Middle frontal gyrus (tissue), 1 donor: Measurements from ENCODE around the gene NEMP1.
"Not testable (repeated sequence)": the region's sequence is repeated elsewhere in the genome, so short reads cannot be mapped to it uniquely, and the experiment has no call there.

Experiments
- DNase-seq: peaks from one replicate; pipeline ENCODE4 v3.0.0-alpha.2; 2015; ENCODE audit warnings: low spot score; ENCODE audit errors: extremely low spot score

NEMP1 gene

DNA sequence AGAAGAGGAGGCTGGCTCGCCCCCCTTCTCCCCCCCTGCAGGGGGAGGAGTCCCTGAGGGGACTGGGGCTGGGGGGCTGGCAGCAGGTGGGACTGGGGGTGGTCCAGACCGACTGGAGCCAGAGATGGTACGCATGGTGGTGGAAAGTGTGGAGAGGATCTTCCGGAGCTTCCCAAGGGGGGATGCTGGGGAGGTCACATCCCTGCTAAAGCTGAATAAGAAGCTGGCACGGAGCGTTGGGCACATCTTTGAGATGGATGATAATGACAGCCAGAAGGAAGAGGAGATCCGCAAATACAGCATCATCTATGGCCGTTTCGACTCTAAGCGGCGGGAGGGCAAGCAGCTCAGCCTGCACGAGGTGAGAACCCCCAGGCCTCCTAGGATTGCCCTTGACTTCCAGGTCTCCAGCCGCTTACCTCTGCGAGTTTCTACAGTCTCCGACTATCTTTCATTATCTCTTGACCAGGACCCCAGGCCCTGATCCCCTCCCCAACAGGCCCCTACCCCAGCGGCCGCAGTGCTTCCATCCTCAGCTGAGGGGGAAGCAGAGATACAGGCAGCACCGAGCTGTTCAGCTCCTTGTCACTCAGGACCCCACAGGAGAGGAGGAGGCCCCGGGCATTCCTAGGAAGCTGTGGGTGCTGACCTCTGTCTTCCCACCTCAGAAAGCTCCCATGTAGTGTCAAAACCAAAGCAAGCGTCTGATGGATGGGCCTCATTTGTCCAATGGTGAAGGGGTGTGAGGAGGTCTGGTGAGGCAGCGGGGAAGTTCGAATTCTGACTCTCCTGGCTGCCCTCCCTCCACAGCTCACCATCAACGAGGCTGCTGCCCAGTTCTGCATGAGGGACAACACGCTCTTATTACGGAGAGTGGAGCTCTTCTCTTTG, 13.3 kb upstream of the NEMP1 start:
- no peak for DNase-seq

DNA sequence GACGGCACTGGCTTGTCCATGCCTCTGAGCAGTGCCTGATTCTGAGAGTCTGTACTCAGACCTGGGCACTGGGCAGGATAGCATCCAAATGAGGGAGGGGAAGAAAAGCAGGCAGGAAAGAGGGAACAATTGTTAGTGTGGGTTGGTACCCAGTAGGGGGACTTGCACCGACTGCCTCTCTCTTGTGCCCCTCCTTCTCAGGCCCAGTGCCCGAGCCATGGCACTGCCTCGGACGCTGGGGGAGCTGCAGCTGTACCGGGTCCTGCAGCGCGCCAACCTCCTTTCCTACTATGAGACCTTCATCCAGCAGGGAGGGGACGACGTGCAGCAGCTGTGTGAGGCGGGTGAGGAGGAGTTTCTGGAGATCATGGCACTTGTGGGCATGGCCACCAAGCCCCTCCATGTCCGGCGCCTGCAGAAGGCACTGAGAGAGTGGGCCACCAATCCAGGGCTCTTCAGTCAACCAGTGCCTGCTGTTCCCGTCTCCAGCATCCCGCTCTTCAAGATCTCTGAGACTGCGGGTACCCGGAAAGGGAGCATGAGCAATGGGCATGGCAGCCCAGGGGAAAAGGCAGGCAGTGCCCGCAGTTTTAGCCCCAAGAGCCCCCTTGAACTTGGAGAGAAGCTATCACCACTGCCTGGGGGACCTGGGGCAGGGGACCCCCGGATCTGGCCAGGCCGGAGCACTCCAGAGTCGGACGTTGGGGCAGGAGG, 12.5 kb upstream of the NEMP1 start:
- DNase-seq, result no peak

DNA sequence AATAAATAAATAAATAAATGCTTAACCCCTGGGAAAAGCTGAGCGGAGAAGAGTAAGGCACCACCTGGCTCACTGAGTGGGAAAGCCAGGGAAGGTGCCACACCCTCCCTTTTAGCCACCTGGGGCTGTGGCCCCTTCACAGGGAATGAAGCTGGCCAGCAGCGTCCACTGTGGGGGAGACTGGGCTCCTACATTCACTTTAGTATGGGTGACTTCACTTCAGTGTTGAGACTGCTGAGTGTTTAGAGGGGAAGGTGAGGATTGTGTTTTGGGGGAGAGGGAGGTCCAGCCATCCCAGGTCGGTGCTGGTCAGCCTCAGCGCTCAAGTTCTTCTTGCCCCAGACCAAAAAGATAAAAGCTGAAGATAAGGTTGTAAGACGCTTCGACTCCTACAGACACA, 11.9 kb upstream of the NEMP1 start:
- no peak for DNase-seq

DNA sequence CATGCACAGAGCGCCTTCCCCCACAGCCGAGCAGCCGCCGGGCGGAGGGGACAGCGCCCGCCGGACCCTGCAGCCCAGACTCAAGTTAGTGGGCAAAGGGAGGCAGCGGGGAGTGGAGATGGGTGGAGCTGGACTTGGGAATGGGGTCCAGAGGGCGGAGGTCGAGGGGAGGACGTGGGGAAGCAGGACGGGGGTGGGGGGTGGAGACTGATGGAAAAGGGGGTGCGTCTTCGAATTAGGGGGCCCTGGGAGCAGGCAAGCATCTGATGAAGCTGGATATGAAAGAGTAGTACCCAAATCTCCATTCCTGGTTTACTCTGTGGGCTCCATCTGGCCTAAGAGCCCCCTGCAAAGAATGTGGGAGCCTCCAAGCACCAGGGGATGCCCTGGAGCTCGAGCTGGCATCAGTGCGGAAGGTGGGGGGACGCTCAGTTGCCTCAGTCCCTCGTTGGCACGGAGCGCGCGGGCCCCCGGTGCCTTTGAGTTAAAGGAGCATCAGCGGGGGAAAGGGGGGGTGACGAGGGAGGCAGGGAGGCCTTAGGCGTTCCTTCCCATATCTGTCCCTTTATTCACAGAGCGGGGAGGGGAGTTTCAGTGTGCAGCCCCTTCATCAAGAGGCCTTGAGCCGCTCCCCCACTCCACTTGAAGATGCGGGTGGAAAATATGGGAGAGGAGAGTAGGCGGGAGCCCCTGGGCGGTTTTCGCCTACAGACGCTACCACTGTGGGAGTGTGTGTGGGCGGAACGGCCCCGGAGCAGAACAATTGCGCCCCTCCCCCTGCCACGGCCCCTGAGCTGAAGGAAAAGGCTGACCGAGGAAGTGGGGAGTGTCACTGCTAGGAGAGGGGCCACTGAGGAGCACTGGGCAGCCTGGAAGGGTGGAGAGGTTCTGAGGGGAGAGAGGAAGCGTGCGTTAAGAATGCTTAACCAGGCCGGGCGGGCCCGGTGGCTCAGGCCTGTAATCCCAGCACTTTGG, 11.0 kb upstream of the NEMP1 start:
- no peak for DNase-seq

DNA sequence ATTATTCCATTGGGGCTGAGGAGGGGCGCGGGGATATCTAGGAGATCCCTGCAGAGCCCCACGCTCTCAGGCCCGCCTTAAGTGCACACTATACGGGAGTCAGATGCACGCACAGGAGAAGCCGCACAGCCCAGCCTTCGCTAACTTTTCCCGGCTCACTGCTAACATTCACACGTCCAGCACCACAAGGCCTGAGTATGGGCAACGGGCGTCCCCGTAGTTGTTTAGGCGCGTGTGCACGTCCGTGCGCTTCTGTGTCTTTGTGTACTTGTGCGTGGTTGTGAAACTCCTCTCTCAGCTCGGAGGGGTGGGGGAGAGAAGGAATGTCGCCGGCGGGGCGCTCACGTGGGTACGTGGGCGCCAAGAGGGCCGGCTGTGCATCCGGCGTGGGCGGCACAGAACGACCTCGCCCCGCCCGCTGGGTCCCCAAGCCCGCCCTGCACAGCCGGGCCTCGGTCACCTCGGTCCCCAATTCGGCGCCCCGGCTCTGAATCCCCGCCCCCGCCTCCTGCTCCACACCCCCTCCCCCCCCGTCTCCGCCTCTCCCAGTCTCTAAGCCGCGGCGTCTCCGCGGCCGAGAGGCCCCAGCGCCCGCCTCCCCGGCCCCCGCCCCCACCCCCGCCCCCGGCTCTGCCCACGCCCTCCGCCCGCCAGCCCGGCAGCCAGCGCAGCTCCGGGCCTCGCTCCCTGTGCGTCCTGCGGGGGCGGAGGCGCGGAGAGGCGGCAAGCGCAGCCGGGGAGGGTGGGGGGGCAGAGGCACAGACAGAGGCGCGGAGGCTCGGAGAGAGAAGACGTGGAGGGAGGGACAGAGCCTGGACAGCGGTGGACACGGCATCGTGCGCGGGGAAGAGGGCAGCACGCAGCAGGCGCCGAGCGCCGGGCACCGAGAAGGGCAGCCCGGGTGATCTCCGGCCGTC, 10.0 kb upstream of the NEMP1 start, which contains the start of gene NAB2:
Gene NAB2, plus strand, starts transcription at position 761 of the 917 bp plus-strand sequence. CDS start 158 bp downstream, outside the sequence.
- DNase-seq, result peak; percentile 77

- no peak for DNase-seq
Observed at GRCh38 chr12:57087691-57088353, 9.2 kb upstream of the NEMP1 start.

DNA sequence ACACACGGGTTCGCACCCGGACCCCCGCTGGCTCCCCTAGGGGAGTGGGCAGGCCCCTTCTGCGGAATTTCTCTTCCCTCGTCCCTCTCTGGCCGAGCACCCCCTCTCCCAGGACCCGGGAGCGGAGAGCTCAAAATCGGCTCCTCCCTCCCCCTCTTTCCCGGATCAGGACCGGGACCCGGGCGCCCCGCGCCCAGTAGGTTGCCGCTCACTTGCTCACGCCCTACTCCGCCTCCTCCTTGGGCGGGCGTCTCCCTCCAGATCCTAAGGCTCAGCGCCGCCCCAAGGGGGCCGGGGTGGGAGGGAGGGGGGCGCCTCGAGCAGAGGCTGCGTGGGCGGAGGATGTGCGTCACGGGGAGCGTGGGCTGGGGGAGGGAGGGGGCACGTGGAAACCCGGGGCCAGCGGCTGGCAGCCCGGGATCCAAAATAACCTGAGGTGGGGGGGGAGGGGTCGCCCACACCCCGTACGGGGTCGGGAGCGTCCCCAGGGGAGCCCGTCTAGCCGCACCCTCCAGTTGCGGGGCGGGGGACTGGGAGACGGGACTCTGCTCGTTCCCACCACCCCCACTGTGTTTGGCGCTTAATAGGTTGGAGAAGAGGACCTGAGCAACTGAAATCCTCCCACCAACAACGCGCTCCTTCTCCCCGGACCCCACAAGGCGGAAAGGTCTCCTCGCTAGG, 8.6 kb upstream of the NEMP1 start:
- DNase-seq, result no peak

DNA sequence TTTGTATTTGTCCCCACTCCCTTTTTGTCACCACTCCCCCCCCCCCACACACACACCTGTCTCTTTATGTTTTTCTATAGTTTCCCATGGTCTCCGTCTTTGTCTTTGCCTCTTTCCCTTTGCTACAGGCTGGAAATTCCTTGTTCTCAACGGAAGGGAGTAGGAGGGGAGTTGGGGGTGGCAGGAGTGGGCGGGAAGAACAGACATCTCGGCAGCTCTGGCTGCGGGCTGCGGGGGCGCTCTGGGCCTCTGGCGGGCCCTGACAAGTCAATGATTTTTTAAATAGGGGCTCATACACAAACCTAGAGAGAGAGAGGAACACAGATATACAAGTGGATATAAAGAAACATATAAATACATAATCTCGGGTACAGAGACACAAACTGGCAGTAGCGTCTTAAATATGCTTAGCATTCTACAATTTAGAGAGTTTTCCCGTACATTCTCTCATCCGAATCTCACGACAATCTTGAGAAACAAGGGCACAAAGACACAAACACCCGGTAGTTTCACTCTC, 8.0 kb upstream of the NEMP1 start:
- no peak for DNase-seq

GRCh38 chr12:57085999-57086492, 7.5 kb upstream of the NEMP1 start:
- DNase-seq, result no peak

GRCh38 chr12:57080855-57081254, 2.3 kb upstream of the NEMP1 start:
- DNase-seq, result no peak

DNA sequence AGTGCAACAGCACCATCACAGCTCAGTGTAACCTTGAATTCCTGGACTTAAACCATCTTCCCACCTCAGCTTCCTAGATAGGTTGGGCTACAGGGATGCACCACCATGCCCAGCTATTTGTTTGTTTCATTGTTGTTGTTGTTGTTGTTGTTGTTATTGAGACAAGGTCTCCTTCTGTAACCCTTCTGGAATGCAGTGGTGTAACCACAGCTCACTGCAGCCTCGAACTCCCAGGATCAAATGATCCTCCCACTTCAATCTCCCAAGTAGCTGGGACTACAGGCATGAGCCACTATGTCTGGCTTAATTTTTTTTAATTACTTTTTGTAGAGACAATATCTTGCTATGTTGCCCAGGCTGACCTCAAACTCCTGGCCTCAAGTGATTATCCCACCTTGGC, 1.2 kb upstream of the NEMP1 start:
- no peak for DNase-seq

DNA sequence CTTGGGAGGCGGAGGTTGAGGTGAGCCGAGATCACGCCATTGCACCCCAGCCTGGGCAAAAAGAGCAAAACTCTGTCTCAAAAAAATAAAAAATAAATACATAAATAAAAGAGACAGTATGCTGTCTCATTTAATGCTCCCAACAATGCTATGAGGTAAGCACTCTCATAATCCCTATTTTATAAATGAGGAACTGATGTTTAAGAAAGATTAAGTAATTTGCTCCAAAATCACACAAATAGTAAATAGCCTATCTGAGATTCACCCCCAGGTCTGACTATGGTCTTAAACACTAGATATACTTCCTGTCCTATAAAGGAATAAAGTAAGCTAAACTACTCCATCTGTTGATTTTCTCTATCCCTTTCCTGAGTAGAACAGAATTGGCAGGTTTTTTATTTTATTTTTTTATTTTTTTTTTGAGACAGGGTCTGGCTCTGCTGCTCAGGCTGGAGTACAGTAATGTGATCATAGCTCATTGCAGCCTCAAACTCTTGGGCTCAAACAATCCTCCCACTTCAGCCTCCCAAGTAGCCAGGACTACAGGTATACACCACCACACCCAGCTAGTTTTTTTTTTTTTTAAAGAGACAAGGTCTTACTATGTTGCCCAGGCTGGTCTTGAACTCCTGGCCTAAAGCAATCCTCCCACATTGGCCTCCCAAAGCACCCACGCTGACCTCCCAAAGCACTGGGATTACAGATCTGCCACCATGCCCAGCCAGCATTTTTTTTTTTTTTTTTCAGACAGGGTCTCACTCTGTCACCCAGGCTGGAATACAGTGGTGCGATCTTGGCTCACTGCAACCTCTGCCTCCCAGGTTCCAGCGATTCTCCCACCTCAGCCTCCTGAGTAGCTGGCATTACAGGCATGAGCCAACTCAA, 4.8 kb downstream of the NEMP1 start:
- DNase-seq, result not testable (repeated sequence)

DNA sequence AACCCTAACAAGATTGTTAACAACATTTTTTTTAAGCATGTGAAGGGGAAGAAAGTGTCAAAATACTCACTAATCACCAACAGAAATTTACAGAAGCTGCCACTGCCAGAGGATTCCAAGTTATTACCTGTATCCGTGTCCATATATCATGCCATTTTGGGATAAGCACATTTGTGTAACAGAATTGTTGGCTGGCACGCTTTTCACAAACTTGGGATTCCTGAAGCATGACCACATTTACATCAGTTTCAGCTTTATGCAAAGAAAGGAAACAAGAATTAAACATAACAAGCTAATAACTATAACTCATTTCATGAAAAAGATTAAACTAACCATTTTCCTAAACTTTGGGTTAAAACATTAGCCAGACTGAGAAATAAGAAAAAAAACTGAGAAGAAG, 5.9 kb downstream of the NEMP1 start:
- no peak for DNase-seq

DNA sequence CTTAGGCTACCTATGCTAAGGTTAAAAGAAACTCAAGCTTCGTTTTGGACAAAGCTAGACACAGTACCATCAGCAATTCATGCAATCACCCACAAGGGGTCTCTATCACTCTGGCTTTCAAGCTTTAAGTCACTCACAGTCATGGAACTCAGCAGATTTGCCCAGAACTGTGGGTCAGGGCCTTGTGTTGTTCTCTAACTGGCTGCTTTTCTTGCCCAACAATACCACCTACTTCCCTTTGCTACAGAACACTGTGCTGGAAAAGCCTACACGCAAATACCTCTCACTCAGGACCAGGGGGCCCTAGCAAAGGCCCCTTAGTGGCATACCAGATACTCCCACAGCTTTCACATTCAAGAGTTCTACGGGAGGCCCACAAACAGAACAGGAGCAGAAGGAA, 9.1 kb downstream of the NEMP1 start:
- DNase-seq, result peak; percentile 79

- DNase-seq, result no peak
Observed at GRCh38 chr12:57066245-57066644, 12.3 kb downstream of the NEMP1 start.

DNA sequence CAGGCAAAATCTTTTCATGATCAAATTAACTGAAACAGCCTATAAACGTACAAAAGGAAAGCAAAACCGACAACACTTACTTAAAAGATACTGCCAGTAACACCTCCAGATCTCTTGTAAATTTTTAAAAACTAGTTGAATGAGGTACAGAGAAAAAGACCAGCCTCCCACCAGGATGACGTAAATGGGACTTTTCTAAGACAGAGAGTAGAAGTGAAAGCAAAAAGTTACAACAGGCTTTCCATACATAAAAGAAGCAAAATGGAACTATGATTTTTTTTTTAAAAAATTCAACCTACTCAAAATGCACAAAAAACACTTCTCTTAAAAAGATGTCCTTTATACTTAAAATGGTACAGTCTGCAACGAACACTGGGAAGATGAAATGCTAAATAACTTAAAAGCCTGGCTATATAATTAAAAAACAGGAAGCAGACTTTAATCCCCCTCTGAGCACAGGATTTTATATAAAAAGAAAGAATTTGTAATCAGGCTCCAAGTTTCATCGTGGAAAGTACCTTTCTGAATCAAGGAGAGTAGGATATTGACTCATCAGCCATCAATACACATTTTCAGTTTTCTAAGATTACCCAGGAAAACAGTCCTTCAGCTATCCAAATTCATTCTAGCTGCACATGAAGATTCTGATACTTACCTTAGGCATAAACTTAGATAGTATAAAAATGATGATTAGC, 14.5 kb downstream of the NEMP1 start:
- peak; percentile 33 for DNase-seq

DNA sequence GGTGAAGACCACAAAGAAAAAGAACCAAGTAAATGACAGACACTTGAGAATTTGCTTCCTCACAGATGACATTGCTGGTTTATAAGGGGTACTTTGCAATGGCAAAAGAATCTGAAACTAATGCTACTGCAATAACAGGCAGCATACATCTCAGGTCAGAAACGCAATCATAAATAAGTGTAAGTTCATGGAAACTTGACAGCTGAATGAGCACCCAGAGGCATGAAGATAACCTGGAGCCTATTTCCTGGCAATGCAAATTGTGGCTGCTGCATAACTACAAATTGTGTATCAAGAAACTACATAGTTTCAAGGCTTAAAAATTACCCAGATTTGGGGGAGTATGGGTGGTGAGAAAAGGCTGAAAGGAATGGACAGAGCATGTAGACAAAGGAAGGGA, 20.1 kb downstream of the NEMP1 start:
- no peak for DNase-seq
